OCI-LY1 (cell line): ENCODE measurements around the gene CENPX.

ENCODE experiments used
- H2AFZ ChIP-seq: fragments of 200-600 bp; sonication (generic), shearing (Covaris generic); 2 replicates; pipeline ENCODE4 v1.6.0; 2014; ENCODE audit warnings: antibody characterized with exemption, mild to moderate bottlenecking, low read length
- H3F3A ChIP-seq: fragments of 200-600 bp; sonication (generic), shearing (Covaris generic); 2 replicates; pipeline ENCODE4 v1.6.0; 2014; ENCODE audit warnings: mild to moderate bottlenecking, antibody characterized with exemption, low read length, moderate library complexity; ENCODE audit not compliant: insufficient read depth
- H3K27ac ChIP-seq: fragments of 200-600 bp; sonication (generic); 2 replicates; pipeline ENCODE4 v1.5.1; 2014; ENCODE audit warnings: low read length, mixed run types, mild to moderate bottlenecking, low read depth; ENCODE audit not compliant: poor library complexity, severe bottlenecking
- H3K27me3 ChIP-seq: fragments of 200-600 bp; sonication (generic); 2 replicates; pipeline ENCODE4 v1.6.0; 2014; ENCODE audit warnings: antibody characterized with exemption, mild to moderate bottlenecking, low read length, moderate library complexity; ENCODE audit not compliant: insufficient read depth
- H3K36me3 ChIP-seq: fragments of 200-600 bp; sonication (generic); 2 replicates; pipeline ENCODE4 v1.6.1; 2014; ENCODE audit warnings: mild to moderate bottlenecking, antibody characterized with exemption, low read length, moderate library complexity, mixed read lengths; ENCODE audit not compliant: insufficient read depth
- H3K4me1 ChIP-seq: fragments of 200-600 bp; sonication (generic); 2 replicates; pipeline ENCODE4 v1.5.1; 2014; ENCODE audit warnings: mild to moderate bottlenecking, low read length, moderate library complexity; ENCODE audit not compliant: insufficient read depth, severe bottlenecking
- H3K4me2 ChIP-seq: fragments of 200-600 bp; sonication (generic), shearing (Covaris generic); 2 replicates; pipeline ENCODE4 v1.6.1; 2014; ENCODE audit warnings: low read length
- H3K4me3 ChIP-seq: fragments of 200-600 bp; sonication (generic); 2 replicates; pipeline ENCODE4 v1.5.1; 2014; ENCODE audit warnings: low read length, low read depth, mild to moderate bottlenecking, mixed read lengths; ENCODE audit not compliant: poor library complexity, severe bottlenecking
- H3K79me2 ChIP-seq: fragments of 200-600 bp; shearing (Covaris generic); 2 replicates; pipeline ENCODE4 v1.6.1; 2016; ENCODE audit warnings: mixed run types, low read length, mixed read lengths; ENCODE audit not compliant: insufficient read depth
- H3K9ac ChIP-seq: fragments of 200-600 bp; sonication (generic), shearing (Covaris generic); 2 replicates; pipeline ENCODE4 v1.6.1; 2014; ENCODE audit warnings: mild to moderate bottlenecking, low read length, mixed read lengths
- H3K9me2 ChIP-seq: fragments of 200-600 bp; sonication (generic), shearing (Covaris generic); 2 replicates; pipeline ENCODE4 v1.6.1; 2014; ENCODE audit warnings: low read depth, mild to moderate bottlenecking, low read length, mixed read lengths
- H3K9me3 ChIP-seq: fragments of 200-600 bp; shearing (Covaris generic); 2 replicates; pipeline ENCODE4 v1.6.1; 2014; ENCODE audit warnings: low read length, mixed read lengths
- H4K20me1 ChIP-seq: fragments of 200-600 bp; sonication (generic), shearing (Covaris generic); 2 replicates; pipeline ENCODE4 v1.6.0; 2016; ENCODE audit warnings: mild to moderate bottlenecking, low read length; ENCODE audit not compliant: insufficient read depth
- CTCF ChIP-seq: fragments of 200-600 bp; sonication (generic), shearing (Covaris generic); IDR thresholded peaks from 2 replicates; pipeline ENCODE4 v1.5.1; 2017; ENCODE audit warnings: mild to moderate bottlenecking, antibody characterized with exemption, low read length, moderate library complexity, mixed read lengths
- EZH2 ChIP-seq: fragments of 200-600 bp; sonication (generic), shearing (Covaris generic); IDR thresholded peaks from 2 replicates; pipeline ENCODE4 v1.8.0; 2017; ENCODE audit warnings: borderline replicate concordance, mixed run types, mild to moderate bottlenecking, antibody characterized with exemption, low read length, moderate library complexity, mixed read lengths

The CENPX gene

GRCh38 chr17:82013772-82014321 is 8.8 kb downstream of the CENPX start:
- Histone ChIP-seq H3K36me3 (peaks cover 10% of the 10 kb centered on the region), H3K27ac (no peak overlapping the region)

GRCh38 chr17:82013341-82013740 is 9.3 kb downstream of the CENPX start:
- no peak overlapping the region for H3K4me3 ChIP-seq
- H3K9me3 ChIP-seq: no peaks in the 10 kb centered on the region
- H3K9ac ChIP-seq: no peak overlapping the region
- no peaks in the 10 kb centered on the region for H3K4me1 ChIP-seq
- H2AFZ ChIP-seq: no peak overlapping the region
- no peaks in the 10 kb centered on the region for H4K20me1 ChIP-seq
- TF ChIP-seq CTCF (no peak), EZH2 (no peak)
- no peaks in the 10 kb centered on the region for H3F3A ChIP-seq
- no peaks in the 10 kb centered on the region for H3K9me2 ChIP-seq
- H3K4me2 ChIP-seq: no peak overlapping the region
- H3K27ac ChIP-seq: no peak overlapping the region
- H3K36me3 ChIP-seq: peaks cover 5% of the 10 kb centered on the region
- H3K79me2 ChIP-seq: no peaks in the 10 kb centered on the region
- H3K27me3 ChIP-seq: peaks cover 3% of the 10 kb centered on the region; the same call in 1 of the 2 replicates

More at GRCh38 chr17:82013772-82014321, 8.8 kb downstream of the CENPX start:
- Histone ChIP-seq H3F3A (no peaks in the 10 kb centered on the region), H3K79me2 (no peaks in the 10 kb centered on the region), H3K9ac (no peak overlapping the region), H2AFZ (no peak overlapping the region), H3K9me3 (no peaks in the 10 kb centered on the region), H3K4me3 (no peak overlapping the region), H4K20me1 (no peaks in the 10 kb centered on the region), H3K4me2 (no peak overlapping the region), H3K9me2 (no peaks in the 10 kb centered on the region), H3K27me3 (peaks cover 3% of the 10 kb centered on the region; the same call in 1 of the 2 replicates), H3K4me1 (no peaks in the 10 kb centered on the region)
- no peak for TF ChIP-seq EZH2
- TF ChIP-seq CTCF: no peak

GRCh38 chr17:82012640-82013295 is 9.9 kb downstream of the CENPX start:
- no peak for TF ChIP-seq EZH2
- TF ChIP-seq CTCF: no peak
- Histone ChIP-seq H4K20me1 (no peaks in the 10 kb centered on the region), H3K4me2 (no peak overlapping the region), H3F3A (no peaks in the 10 kb centered on the region), H3K79me2 (no peaks in the 10 kb centered on the region), H3K9me2 (no peaks in the 10 kb centered on the region), H3K9ac (no peak overlapping the region), H3K4me3 (no peak overlapping the region), H3K4me1 (no peaks in the 10 kb centered on the region), H3K27me3 (peaks cover 3% of the 10 kb centered on the region; the same call in 1 of the 2 replicates), H3K36me3 (no peaks in the 10 kb centered on the region; the same call in 1 of the 2 replicates), H3K27ac (no peak overlapping the region), H3K9me3 (no peaks in the 10 kb centered on the region), H2AFZ (no peak overlapping the region)
